ENCODE measurements around the gene SMAD7.
A peak's percentile ranks its signal among the peaks of the same experiment; 100 is the strongest.

SMAD7 gene

DNA sequence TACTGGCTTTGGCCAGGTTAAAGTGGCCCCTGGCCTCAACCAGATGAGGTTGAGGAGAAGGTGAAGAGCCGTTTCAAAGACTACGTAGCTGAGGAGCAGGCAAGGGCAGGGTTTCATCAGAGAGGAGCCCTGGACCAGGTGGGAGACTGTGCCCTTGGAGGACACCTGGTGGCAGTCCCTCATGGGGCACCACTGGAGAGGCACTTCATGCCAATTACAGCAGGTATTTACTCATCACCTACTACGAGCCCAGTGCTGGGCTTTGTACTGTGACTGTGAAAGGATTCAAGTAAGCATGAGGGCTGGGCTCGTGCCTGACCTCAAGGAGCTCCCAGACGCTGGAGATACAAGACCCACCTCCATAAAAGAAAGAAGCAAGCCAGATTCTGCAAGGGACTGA is 37.6 kb downstream of the SMAD7 start:
- no peak overlapping the region for H3K4me3 ChIP-seq (ENCODE audit: low read depth, low read length)
- TF ChIP-seq, protein P1, sequence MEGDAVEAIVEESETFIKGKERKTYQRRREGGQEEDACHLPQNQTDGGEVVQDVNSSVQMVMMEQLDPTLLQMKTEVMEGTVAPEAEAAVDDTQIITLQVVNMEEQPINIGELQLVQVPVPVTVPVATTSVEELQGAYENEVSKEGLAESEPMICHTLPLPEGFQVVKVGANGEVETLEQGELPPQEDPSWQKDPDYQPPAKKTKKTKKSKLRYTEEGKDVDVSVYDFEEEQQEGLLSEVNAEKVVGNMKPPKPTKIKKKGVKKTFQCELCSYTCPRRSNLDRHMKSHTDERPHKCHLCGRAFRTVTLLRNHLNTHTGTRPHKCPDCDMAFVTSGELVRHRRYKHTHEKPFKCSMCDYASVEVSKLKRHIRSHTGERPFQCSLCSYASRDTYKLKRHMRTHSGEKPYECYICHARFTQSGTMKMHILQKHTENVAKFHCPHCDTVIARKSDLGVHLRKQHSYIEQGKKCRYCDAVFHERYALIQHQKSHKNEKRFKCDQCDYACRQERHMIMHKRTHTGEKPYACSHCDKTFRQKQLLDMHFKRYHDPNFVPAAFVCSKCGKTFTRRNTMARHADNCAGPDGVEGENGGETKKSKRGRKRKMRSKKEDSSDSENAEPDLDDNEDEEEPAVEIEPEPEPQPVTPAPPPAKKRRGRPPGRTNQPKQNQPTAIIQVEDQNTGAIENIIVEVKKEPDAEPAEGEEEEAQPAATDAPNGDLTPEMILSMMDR (conservative IDR thresholded peaks at IDR 0.05; ENCODE audit: low read depth, low read length): no peak
- no peak for DNase-seq (ENCODE audit: low read depth)

DNA sequence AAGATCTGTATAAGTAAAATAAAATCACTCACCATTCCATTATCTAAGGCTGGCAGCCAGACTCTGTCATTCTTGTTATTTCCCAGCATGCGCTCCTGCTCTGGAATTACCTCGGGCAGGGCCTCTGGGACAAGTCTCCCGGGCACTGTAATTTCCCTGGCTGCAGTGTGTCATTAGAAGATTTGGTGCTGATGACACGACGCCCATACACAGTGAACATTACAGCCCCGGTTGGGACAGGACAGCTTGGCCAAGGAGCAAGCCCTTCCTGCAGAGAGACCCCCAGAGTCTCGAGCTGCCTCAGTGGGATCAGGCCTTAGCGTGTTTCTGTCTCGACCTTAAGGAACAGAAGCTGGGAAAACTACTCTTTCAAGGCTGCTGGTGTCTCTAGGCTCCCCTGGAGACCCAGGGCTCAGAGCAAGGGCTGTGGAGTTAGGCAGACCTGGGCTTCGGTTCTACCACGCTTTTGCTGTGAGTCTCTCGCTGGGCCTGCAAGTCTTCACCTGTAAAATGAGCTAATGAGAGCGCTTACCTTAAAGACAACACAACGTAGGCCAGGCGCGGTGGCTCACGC is 39.7 kb downstream of the SMAD7 start:
- TF ChIP-seq, protein P1 (conservative IDR thresholded peaks at IDR 0.05; ENCODE audit: low read depth, low read length): no peak
- no peak overlapping the region for H3K4me3 ChIP-seq (ENCODE audit: low read depth, low read length)
- DNase-seq (ENCODE audit: low read depth): no peak

DNA sequence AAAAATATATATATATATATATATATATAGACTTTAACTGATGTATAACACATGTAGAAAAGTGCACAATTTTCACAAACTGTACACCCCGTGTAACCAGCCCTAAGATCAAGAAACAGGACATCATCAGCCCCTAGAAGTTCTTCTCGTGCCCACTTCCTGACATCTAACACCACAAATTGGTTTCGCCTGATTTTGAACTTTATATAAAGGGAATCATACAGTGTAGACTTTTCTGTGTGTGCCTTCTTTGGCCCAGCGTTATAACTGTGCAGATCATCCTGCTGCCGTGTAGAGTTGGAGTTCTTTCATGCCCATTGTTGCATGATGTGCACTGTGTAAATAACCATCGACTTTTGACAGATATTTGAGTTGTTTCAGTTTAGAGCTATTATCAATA is 41.0 kb downstream of the SMAD7 start:
- TF ChIP-seq, protein P1 (conservative IDR thresholded peaks at IDR 0.05; ENCODE audit: low read depth, low read length): no peak
- no peak overlapping the region for H3K4me3 ChIP-seq (ENCODE audit: low read depth, low read length)
- no peak for DNase-seq (ENCODE audit: low read depth)

DNA sequence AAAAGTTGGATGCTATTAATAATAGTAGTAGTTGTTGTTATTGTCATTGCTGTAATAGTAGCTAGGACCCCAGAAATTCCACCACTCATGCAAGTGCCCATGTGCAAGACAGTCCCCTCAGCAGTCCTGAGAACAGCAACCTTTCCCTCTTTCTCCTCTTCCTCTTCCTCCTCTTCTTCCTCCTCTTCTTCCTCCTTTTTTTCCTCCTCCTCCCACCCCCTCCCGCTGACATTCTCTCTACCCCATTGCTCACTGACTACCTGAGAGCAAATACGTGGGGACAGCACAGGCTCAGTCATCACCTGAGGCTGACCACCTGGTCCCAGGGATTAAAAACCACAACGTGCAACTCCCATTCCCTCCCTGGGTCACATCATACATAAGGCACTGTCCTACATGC is 41.8 kb downstream of the SMAD7 start:
- TF ChIP-seq, protein P1 (conservative IDR thresholded peaks at IDR 0.05; ENCODE audit: low read depth, low read length): no peak
- H3K4me3 ChIP-seq (ENCODE audit: low read depth, low read length): no peak overlapping the region
- no peak for DNase-seq (ENCODE audit: low read depth)

DNA sequence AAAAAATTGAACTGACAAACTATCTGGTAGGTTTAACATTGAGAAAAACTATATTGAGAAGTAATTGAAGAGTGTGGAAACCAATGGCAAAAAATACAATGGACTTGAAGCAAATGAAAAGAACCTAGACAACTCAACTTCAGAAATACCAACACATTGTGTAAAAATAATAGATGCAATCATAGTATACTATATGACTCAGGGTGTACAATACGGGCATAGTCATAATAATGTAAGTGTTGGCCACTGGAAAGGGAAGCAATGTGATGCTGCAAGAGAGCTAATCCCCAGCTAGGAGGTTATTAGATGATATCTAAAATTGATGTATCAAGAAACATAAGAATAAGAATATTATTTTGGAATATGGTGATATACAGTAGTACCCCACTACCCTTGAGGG is 45.3 kb downstream of the SMAD7 start:
- no peak for DNase-seq (ENCODE audit: low read depth)
- TF ChIP-seq, protein P1 (conservative IDR thresholded peaks at IDR 0.05; ENCODE audit: low read depth, low read length): no peak
- H3K4me3 ChIP-seq (ENCODE audit: low read depth, low read length): no peak overlapping the region

DNA sequence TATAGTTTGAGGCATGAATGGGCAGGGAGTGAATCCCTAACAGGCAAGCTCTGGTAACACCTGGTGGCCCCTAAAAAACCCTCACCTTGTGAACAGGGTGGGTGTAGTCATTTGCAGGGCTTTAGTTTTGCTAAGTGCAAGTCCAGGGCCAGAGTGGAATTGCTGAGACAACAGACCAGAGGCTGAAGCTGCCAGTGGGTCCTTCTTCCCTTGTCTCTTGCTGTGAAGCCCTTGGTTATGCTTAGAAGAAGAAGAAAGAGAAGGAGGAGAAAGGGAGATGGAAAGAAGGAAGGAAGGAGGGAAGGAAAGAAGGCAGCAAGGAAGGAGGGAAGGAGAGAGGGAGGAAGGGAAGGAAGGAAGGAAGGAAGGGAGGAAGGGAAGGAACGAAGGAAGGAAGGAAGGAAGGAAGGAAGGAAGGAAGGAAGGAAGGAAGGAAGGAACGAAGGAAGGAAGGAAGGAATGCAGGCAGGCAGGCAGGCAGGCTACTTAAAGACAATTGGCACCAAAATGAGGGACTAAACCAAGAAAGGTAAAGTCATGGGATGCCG is 45.8 kb downstream of the SMAD7 start:
- H3K4me3 ChIP-seq (ENCODE audit: low read depth, low read length): no peak overlapping the region
- TF ChIP-seq, protein P1 (conservative IDR thresholded peaks at IDR 0.05; ENCODE audit: low read depth, low read length): no peak
- no peak for DNase-seq (ENCODE audit: low read depth)

DNA sequence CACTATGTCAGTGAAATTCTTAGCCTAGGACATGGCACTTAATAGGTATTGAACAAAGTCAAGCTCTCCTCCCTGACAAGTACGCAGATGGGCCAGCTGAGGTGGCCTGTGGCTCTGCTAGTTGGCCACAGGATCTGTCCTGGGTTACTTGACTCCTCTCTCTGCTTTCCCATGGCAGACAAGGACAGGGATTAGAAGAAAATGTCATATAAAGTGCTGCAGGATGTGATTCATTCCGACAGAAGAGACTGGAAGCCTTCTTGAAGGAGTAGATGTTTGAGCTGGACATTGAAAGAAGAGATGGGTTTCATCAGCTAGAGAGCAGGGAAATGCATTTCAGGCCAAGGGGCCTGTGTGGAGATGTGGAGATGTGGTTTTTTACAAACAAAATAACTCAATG is 46.7 kb downstream of the SMAD7 start:
- peak; percentile 26 for DNase-seq (ENCODE audit: low read depth)
- no peak overlapping the region for H3K4me3 ChIP-seq (ENCODE audit: low read depth, low read length)
- TF ChIP-seq, protein P1 (conservative IDR thresholded peaks at IDR 0.05; ENCODE audit: low read depth, low read length): no peak
